GM12878 (cell line): ENCODE data around the gene CRAMP1. TPM values are rescaled to one million over a fixed set of nuclear protein-coding genes. Genes with fewer than 3 reads are reported as not detected.
A peak's percentile ranks its signal among the peaks of the same experiment; 100 is the strongest.

Experiments used
- ATAC-seq: fragments of 200-7000 bp; cut with Tn5 transposase; 3 replicates; pipeline ENCODE4 v1.9.1; 2020; ENCODE audit warnings: mild to moderate bottlenecking, moderate library complexity
- BruUV-seq: library from RNA; stranded (reverse); fragments of 400-500 nt; replicated peaks from 2 replicates; lab custom pipeline; 2021; lab: Mats Ljungman, UMichigan
- CTCF ChIA-PET: fragments of 300-600 bp; sonication (Branson Sonifier 250); formaldehyde crosslinking; extraction: SDS; loops from one replicate; lab custom pipeline; 2021; ENCODE audit warnings: inconsistent platforms; lab: Yijun Ruan, JAX
- POLR2A ChIA-PET: fragments of 350-600 bp; formaldehyde crosslinking; extraction: SDS; loops from one replicate; lab custom pipeline; 2021; ENCODE audit warnings: inconsistent platforms; lab: Charles Lee
- RAD21 ChIA-PET: fragments of 300-600 bp; sonication (Branson Sonifier 250); formaldehyde crosslinking; loops from one replicate; lab custom pipeline; 2023; ENCODE audit warnings: antibody characterized with exemption; ENCODE audit not compliant: unreplicated experiment; lab: Charles Lee
- SMC1A ChIA-PET: fragments of 300-600 bp; sonication (Branson Sonifier 250); formaldehyde crosslinking; loops from one replicate; lab custom pipeline; 2023; ENCODE audit not compliant: unreplicated experiment, uncharacterized antibody; lab: Charles Lee
- DNase-seq: peaks from one replicate; pipeline ENCODE4 v3.0.0-alpha.2; 2011; ENCODE audit warnings: low read depth, low spot score
- FAIRE-seq: peaks from 3 replicates; lab custom pipeline; 2011; peaks lifted over from hg19 to GRCh38; lab: Jason Lieb, UNC
- H2AFZ ChIP-seq: 2 replicates; pipeline ENCODE4 v1.6.0; 2011; ENCODE audit warnings: low read depth, low read length, control low read depth; ENCODE audit not compliant: control insufficient read depth
- H3K27ac ChIP-seq: 2 replicates; pipeline ENCODE4 v1.5.1; 2011; ENCODE audit warnings: control low read depth; ENCODE audit not compliant: control insufficient read depth, insufficient read depth
- H3K27me3 ChIP-seq, 2 experiments: replicated peaks in 1 of 2; 2 replicates each; pipeline versions ENCODE4 v1.6.0 to v1.6.1; 2011; ENCODE audit warnings: low read length in 1 of 2; ENCODE audit not compliant: control insufficient read depth in 2 of 2, insufficient read depth in 2 of 2
- H3K36me3 ChIP-seq, 2 experiments: 2 replicates each; pipeline ENCODE4 v1.5.1; 2011; ENCODE audit warnings: low read length in 1 of 2; ENCODE audit not compliant: control insufficient read depth in 2 of 2, insufficient read depth in 2 of 2
- H3K4me1 ChIP-seq: 2 replicates; pipeline ENCODE4 v1.6.1; 2011; ENCODE audit warnings: mild to moderate bottlenecking, low read length, moderate library complexity, mixed read lengths; ENCODE audit not compliant: control insufficient read depth, insufficient read depth
- H3K4me2 ChIP-seq: 2 replicates; pipeline ENCODE4 v1.6.0; 2011; ENCODE audit warnings: control low read depth; ENCODE audit not compliant: control insufficient read depth, insufficient read depth
- H3K4me3 ChIP-seq: fragments of 200-600 bp; sonication (generic); 2 replicates; pipeline ENCODE4 v1.5.1; 2016
- H3K79me2 ChIP-seq: 2 replicates; pipeline ENCODE4 v1.6.0; 2011; ENCODE audit warnings: low read length; ENCODE audit not compliant: control insufficient read depth, insufficient read depth
- H3K9ac ChIP-seq: 2 replicates; pipeline ENCODE4 v1.8.0; 2011; ENCODE audit warnings: low read length, control low read depth, mixed read lengths; ENCODE audit not compliant: control insufficient read depth, insufficient read depth
- H3K9me3 ChIP-seq: replicated peaks from 3 replicates; pipeline ENCODE4 v1.5.1; 2011; ENCODE audit warnings: mild to moderate bottlenecking, low read length; ENCODE audit not compliant: control insufficient read depth, insufficient read depth
- H4K20me1 ChIP-seq: 2 replicates; pipeline ENCODE4 v1.6.0; 2011; ENCODE audit not compliant: control insufficient read depth, insufficient read depth
- BCL3 ChIP-seq: IDR thresholded peaks from 2 replicates; pipeline ENCODE4 v1.6.1; 2011; ENCODE audit warnings: borderline replicate concordance, low read depth, mild to moderate bottlenecking, moderate library complexity, low read length; ENCODE audit not compliant: insufficient read depth, poor library complexity, severe bottlenecking
- HSF1 ChIP-seq: fragments of 150-350 bp; IDR thresholded peaks from 2 replicates; pipeline ENCODE4 v1.6.1; 2014; ENCODE audit warnings: mild to moderate bottlenecking, low read depth, low read length
- MEF2A ChIP-seq: IDR thresholded peaks from 2 replicates; pipeline ENCODE4 v1.6.1; 2011; ENCODE audit warnings: low read depth, mild to moderate bottlenecking, low read length, moderate library complexity; ENCODE audit not compliant: insufficient read depth
- NFIC ChIP-seq: IDR thresholded peaks from 2 replicates; pipeline ENCODE4 v1.6.1; 2012; ENCODE audit warnings: low read depth, mild to moderate bottlenecking, inconsistent platforms, low read length, moderate library complexity
- POLR2AphosphoS2 ChIP-seq: IDR thresholded peaks from 2 replicates; pipeline ENCODE4 v1.6.1; 2011; ENCODE audit warnings: low read depth, mild to moderate bottlenecking, low read length, improper control_type of control experiment, moderate library complexity
- TCF3 ChIP-seq: IDR thresholded peaks from 2 replicates; pipeline ENCODE4 v1.6.1; 2012; ENCODE audit warnings: low read depth, mild to moderate bottlenecking, low read length, borderline replicate concordance; ENCODE audit not compliant: insufficient read depth
- ZNF207 ChIP-seq: fragments of 450-650 bp; IDR thresholded peaks from 2 replicates; pipeline ENCODE4 v1.6.1; 2014; ENCODE audit warnings: antibody characterized with exemption, mild to moderate bottlenecking, borderline replicate concordance
- WGBS: methylation state at CpG from one replicate; pipeline ENCODE4 v1.1.6; 2016; ENCODE audit warnings: low lambda C conversion rate; ENCODE audit not compliant: insufficient replicate concordance, insufficient coverage; ENCODE audit errors: missing lambda C conversion rate; 5-methylcytosine and 5-hydroxymethylcytosine counted together
- in situ Hi-C: fragments of 300-500 bp; cut with MboI; formaldehyde crosslinking; loops from 9 replicates; pipeline ENCODE4 v1.14.3; 2018; ENCODE audit warnings: mixed read lengths
- intact Hi-C: fragments of 100-400 bp; cut with micrococcal nuclease; formaldehyde crosslinking; loops from one replicate; pipeline ENCODE4 v1.14.2; 2022; ENCODE audit not compliant: unreplicated experiment
- polyA plus RNA-seq, 11 experiments: library from polyadenylated mRNA; depleted of rRNA in 4 of 11; unstranded in 6 of 11; stranded (reverse) in 5 of 11; fragments of >200 nt; fragmentation: Nextera tagmentation in 4 of 11; fragmentation: Illumina TruSeq in 1 of 11; extraction: Ambion mirVana in 4 of 11; extraction: Trizol in 1 of 11; gene quantifications; 1 replicate in 1 of 11; 2 replicates in 10 of 11; pipeline versions ENCODE4 v1.2.1 to v1.2.3, GENCODE V29; 2011 to 2016; ENCODE audit warnings: inconsistent platforms in 2 of 11, missing spikeins in 2 of 11, low read depth in 1 of 11
- total RNA-seq, 4 experiments: library from RNA; depleted of rRNA in 3 of 4; stranded (reverse); fragments of >200 nt in 3 of 4; fragmentation: Illumina TruSeq in 1 of 4; extraction: Trizol in 1 of 4; gene quantifications; 2 replicates each; pipeline versions ENCODE4 v1.2.1 to v1.2.3, GENCODE V29; 2013 to 2021
- TF ChIP-seq, protein P1 (sequence below): IDR thresholded peaks from 2 replicates; pipeline ENCODE4 v1.6.1; 2011; ENCODE audit warnings: mild to moderate bottlenecking, low read depth, low read length, moderate library complexity; ENCODE audit not compliant: insufficient replicate concordance

CRAMP1 gene
- total and polyA plus RNA-seq, 10 of the 15 experiments (the other 5 are each of a cell fraction or from before 2014, with no cell fraction given) = 0.37 to 9.8 (median 3.9) TPM

GRCh38 chr16:1724491-1724890, 112.3 kb downstream of the CRAMP1 start:
- CTCF ChIA-PET = interaction anchor here (0.6 to 2.0 kb wide), 3 partner anchors 9 to 416 kb away, joined by 3 to 6 read pairs (median 4); no protein-coding TSS in a partner anchor
- intact Hi-C loops = no loop called here
- no peak overlapping the region for H3K9ac ChIP-seq

DNA sequence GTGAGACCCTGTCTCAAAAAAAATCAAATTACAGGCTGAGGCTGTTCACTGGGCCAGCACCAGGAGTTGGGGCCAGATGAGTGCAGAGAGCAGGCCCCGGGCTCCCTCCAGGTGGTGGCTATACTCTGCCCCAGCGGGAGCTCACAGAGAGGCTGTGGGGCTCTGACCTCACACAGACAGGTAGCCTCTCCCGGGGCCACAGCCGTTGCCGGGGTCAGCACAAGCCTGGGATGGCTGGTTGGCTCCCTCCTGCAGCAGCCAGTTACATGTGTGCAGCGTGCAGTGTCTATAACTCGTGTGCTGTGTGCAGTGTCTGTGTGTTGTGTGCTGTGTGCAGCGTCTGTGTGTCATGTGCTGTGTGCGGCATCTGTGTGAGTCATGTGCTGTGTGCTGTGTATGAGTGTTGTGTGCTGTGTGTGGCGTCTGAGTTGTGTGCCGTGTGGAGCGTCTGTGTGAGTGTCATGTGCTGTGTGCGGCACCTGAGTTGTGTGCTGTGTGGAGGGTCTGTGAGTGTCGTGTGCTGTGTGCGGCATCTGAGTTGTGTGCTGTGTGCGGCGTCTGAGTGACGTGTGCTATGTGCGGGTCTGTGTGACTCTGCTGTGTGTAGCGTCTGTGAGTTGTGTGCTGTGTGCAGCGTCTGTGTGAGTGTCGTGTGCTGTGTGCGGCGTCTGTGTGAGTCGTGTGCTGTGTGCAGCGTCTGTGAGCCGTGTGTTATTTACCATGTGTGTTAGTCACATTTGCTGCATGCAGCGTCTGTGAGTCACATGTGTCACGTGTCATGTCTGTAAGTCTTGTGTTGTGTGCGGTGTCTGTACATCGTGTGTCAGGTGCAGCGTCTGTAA, 114.7 kb downstream of the CRAMP1 start:
- RAD21 ChIA-PET = no interaction called here
- no peak overlapping the region for H3K9ac ChIP-seq
- no TSS peak for BruUV-seq
- no peaks in the 10 kb centered on the region; the same call in 1 of the 2 replicates for H4K20me1 ChIP-seq
- FAIRE-seq = no peak
- no peak overlapping the region for H3K27ac ChIP-seq
- SMC1A ChIA-PET = interaction anchor here (1.2 to 1.3 kb wide), 2 partner anchors 19 to 21 kb away, joined by 3 read pairs; partner anchors contain the start of gene MAPK8IP3
- H2AFZ ChIP-seq = no peak overlapping the region
- in situ Hi-C loops (no loop called here), intact Hi-C loops (no loop called here)
- H3K4me3 ChIP-seq = no peak overlapping the region
- CTCF ChIA-PET = interaction anchor here (0.7 to 1.3 kb wide), 2 partner anchors 15 to 47 kb away, joined by 3 read pairs; no protein-coding TSS in a partner anchor
- H3K9me3 ChIP-seq = no peaks in the 10 kb centered on the region
- WGBS = 97% methylated on average over 32 of the region's 32 CpGs
- no peaks in the 10 kb centered on the region for H3K27me3 ChIP-seq
- peaks cover 9 to 20% of the 10 kb centered on the region in 2 experiments for H3K36me3 ChIP-seq
- no peak for DNase-seq
- peaks cover 1% of the 10 kb centered on the region for H3K79me2 ChIP-seq
- no peak for ATAC-seq
- TF ChIP-seq HSF1 (no peak), MEF2A (no peak), TCF3 (peak; percentile 66; the same call in 1 of the 2 replicates), NFIC (peak; percentile 35), BCL3 (peak; percentile 98)
- TF ChIP-seq, protein P1, sequence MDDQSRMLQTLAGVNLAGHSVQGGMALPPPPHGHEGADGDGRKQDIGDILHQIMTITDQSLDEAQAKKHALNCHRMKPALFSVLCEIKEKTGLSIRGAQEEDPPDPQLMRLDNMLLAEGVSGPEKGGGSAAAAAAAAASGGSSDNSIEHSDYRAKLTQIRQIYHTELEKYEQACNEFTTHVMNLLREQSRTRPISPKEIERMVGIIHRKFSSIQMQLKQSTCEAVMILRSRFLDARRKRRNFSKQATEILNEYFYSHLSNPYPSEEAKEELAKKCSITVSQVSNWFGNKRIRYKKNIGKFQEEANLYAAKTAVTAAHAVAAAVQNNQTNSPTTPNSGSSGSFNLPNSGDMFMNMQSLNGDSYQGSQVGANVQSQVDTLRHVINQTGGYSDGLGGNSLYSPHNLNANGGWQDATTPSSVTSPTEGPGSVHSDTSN = peak; percentile 40
- peaks cover 15% of the 10 kb centered on the region for H3K4me1 ChIP-seq
- POLR2A ChIA-PET = no interaction called here
- H3K4me2 ChIP-seq = no peak overlapping the region

More at GRCh38 chr16:1724491-1724890, 112.3 kb downstream of the CRAMP1 start:
- TF ChIP-seq NFIC = no peak
- TF ChIP-seq POLR2AphosphoS2 = no peak
- TF ChIP-seq ZNF207 = no peak
- TF ChIP-seq, all 136 proteins: peak for 0
- Histone ChIP-seq H3K79me2 (peaks cover 4% of the 10 kb centered on the region), H3K4me1 (peaks cover 23% of the 10 kb centered on the region), H2AFZ (no peak overlapping the region), H3K36me3 (peaks cover 9 to 18% of the 10 kb centered on the region in 2 experiments), H4K20me1 (no peaks in the 10 kb centered on the region; the same call in 1 of the 2 replicates), H3K4me3 (no peak overlapping the region), H3K4me2 (no peak overlapping the region), H3K27me3 (no peaks in the 10 kb centered on the region), H3K9me3 (no peaks in the 10 kb centered on the region), H3K27ac (no peak overlapping the region)
- 99% methylated on average over 12 of the region's 12 CpGs for WGBS
- ChIA-PET SMC1A (interaction anchor here (0.8 kb wide), 2 partner anchors 21 to 24 kb away, joined by 3 read pairs; no protein-coding TSS in a partner anchor), POLR2A (interaction anchor here (0.8 kb wide), 1 partner anchor 11 kb away, joined by 4 read pairs; no protein-coding TSS in a partner anchor), RAD21 (no interaction called here)
- ATAC-seq = no peak
- in situ Hi-C loops = no loop called here
- DNase-seq = no peak
- no TSS peak for BruUV-seq
- no peak for FAIRE-seq
